Hematopoietic multipotent progenitor cell treated with erythropoietin and hydrocortisone succinate and interleukin-3 and kit ligand, for 15 days (in vitro differentiated cells): ENCODE data around the gene AFAP1L1.
"Not testable (repeated sequence)": the region's sequence is repeated elsewhere in the genome, so short reads cannot be mapped to it uniquely, and the experiment has no call there.

ENCODE experiments used
- DNase-seq: peaks from one replicate; pipeline ENCODE4 v3.0.0-alpha.2; 2015; ENCODE audit warnings: low spot score

AFAP1L1 gene

DNA sequence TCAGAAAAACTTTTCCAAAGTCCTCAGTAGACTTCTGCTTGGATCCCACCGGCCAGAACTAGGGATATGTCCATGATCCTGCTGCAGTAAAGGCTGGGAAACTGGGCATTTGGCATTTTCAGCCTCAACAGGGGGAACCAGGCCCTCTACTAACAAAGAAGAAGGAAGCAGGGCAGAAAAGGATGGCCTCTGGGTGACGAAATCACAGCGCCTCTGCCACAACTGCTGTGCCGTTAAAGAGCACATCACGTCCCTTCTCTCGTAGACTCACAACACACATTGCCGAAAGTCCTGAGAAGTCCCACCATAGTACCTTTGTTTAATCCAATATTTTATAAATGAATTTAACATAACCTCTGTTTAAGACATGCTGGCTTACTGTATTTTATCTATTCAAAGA lies 10.4 kb upstream of the AFAP1L1 start:
- DNase-seq, result no peak

- DNase-seq, result no peak
These were observed 9.3 kb upstream of the AFAP1L1 start for GRCh38 chr5:149262315-149262714.

GRCh38 chr5:149264439-149265067 lies 7.1 kb upstream of the AFAP1L1 start:
- DNase-seq, result no peak

- no peak for DNase-seq
These were observed 6.6 kb upstream of the AFAP1L1 start for GRCh38 chr5:149265068-149265465.

GRCh38 chr5:149265597-149265996 lies 6.1 kb upstream of the AFAP1L1 start:
- DNase-seq, result no peak

- no peak for DNase-seq
These were observed 4.3 kb upstream of the AFAP1L1 start for GRCh38 chr5:149267241-149267973.

DNA sequence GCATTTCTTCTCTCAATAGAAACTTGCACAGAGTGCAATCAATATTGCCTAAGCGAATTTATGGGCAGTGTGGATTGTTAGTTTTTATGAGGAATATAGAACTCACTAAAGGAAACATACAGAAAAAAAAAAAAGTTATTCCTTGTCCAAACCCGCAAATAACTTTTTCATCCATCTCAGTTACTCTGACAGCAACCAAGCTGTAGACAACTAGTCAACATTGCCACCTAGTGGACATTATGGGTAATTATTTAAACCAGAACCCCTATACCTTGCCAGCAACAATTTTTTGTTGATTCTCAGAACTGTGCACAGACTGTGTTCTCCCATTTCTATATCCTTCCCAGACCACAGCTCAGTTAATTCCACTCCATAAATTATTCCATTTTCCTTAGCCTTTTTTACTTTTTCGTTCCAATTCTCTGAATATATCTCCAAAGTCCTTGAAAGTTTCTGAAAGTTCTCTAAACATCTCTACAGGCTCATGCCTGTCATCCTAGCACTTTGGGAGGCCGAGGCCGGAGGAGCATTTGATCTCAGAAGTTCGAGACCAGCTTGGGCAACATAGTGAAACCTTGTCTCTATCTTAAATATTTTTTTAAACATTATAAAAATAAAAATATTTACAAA lies 2.6 kb upstream of the AFAP1L1 start:
- peak; percentile 68 for DNase-seq

DNA sequence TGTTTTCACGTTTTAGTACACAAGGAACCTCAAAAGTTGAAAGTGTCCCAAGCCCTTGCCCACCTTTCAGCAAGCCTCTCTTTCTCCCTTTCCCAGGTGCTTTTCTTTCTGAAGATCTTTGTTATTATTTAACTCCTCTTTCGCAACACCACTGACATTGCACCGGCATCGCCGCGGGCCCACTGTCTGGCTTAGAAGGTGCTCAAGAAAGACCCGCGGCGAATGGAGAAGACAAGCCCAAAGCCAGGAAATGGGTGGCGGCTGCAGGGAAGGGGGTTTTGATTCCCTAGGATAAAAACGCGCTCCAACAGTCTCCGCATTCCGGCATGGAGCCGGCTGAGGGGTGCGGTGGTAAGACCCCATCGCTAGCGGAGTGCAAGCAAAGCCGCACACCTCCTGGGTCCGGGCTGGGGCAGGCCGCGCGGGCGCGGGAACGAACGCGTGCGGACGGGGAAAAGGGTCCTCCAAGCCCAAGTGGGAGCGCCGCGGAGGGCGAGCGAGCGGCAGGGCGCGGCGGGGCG lies 404 bp upstream of the AFAP1L1 start:
- no peak for DNase-seq

GRCh38 chr5:149272781-149273180 lies 1.1 kb downstream of the AFAP1L1 start:
- not testable (repeated sequence) for DNase-seq

DNA sequence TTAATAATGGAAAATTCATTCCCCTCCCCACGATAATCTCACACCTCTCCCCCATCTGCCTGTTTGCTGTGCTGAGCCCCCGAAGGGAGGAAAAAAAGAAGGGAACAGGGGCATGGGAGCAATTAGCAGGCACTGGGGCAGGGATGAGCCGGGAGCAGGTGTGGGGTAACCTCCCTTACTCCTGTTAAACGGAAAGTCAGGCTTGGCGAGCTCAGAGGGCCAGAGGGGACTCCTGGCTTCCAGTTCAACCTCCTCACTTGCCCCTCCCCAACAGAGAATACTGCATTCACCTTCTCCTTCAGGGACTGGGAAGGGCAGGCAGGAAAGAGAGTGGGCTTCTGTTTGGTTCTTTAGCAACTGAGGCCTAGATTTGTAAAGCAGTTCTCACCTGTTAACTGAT lies 1.6 kb downstream of the AFAP1L1 start:
- DNase-seq, result no peak

- DNase-seq, result no peak
These were observed 2.3 kb downstream of the AFAP1L1 start for GRCh38 chr5:149273950-149274349.

DNA sequence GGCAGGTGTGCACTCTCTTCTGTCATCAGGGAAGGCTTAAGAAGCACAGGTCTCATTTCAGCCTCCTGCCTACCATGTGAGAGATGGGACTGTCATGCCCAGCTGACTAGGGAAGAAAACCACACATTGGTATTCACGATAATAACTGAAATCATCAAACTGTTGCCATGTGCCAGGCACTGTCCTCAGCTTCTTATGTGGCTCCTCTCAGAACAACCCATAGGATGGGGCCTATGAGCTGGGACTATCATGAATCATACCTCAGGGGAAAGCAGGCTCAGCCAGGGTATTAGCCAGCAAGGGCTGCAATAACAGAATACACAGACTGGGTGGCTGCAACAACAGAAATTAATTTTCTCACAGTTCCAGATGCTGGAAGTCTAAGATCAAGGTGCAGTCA lies 3.3 kb downstream of the AFAP1L1 start:
- no peak for DNase-seq

DNA sequence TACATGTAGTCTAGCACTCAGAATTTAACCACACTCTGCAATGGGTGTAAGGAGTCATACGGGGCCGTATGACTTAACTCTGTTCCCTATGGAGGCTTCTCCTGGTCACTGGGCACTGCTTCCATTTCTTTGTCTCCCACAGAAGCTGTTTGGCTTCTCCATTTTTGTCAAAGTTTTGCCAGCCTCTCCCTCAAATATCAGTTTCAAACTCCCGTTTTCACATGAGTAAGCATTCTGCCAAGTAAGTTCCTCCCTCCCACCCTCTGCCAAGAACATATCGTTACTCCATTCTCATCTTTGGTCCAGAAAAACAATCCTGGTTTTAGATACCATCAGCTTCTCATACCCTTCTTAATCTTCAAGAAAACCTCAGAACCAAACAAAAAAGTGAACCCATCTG lies 6.1 kb downstream of the AFAP1L1 start:
- no peak for DNase-seq

- DNase-seq, result no peak
These were observed 7.0 kb downstream of the AFAP1L1 start for GRCh38 chr5:149278451-149279210.

DNA sequence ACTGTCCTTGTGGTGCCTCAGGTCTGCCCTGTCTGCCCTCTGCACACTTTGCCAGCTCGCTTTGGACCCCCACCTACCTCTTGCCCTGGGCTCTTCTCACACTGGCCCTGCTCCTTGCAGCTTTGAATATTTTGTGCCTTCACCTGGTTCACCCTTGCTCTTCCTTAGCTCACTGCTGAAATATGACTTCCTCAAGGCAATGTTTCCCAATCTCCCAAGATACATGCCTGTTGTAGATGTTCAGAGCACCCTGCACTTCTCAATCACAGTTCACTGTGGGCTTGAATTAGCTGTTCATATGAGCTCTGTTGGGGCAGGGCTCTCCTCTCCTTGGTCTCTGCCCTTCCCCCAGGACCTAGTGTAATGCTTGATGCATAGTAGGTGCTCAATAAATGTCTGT lies 8.0 kb downstream of the AFAP1L1 start:
- no peak for DNase-seq

GRCh38 chr5:149280124-149280523 lies 8.5 kb downstream of the AFAP1L1 start:
- DNase-seq, result no peak

GRCh38 chr5:149280802-149281201 lies 9.1 kb downstream of the AFAP1L1 start:
- no peak for DNase-seq

GRCh38 chr5:149282027-149282965 lies 10.6 kb downstream of the AFAP1L1 start:
- no peak for DNase-seq

DNA sequence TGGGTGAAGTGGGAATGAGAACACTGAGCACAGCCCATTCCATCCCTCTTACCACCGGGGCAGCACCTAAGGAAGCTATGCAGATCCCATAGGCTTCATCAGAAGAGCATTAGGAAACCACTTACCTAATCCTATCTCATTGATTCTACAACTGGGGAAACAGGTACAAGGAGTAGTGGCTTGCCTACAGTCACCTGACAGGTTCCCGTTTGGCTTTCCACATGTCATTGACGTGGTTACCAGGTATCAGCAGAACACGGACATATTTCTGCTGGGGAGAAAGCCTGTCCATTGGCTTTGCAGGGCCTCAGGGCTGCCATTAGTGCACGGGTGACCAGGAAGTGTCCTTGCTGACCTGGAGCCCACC lies 11.3 kb downstream of the AFAP1L1 start:
- no peak for DNase-seq

GRCh38 chr5:149283626-149284480 lies 12.2 kb downstream of the AFAP1L1 start:
- DNase-seq, result no peak
